IMR-90 (cell line): Measurements from ENCODE around the gene GLRX3. TPM values are rescaled to one million over a fixed set of nuclear protein-coding genes. Genes with fewer than 3 reads are reported as not detected.

Source experiments
- ATAC-seq: fragments of 200-7000 bp; cut with Tn5 transposase; 2 replicates; pipeline ENCODE4 v1.9.1; 2020; ENCODE audit warnings: low read depth, mild to moderate bottlenecking, moderate library complexity
- BruUV-seq: library from RNA; stranded (reverse); fragments of 400-500 nt; replicated peaks from 2 replicates; lab custom pipeline; 2021; lab: Mats Ljungman, UMichigan
- CTCF ChIA-PET: fragments of 300-600 bp; formaldehyde crosslinking; extraction: SDS; loops from one replicate; lab custom pipeline; 2021; ENCODE audit warnings: antibody characterized with exemption; lab: Yijun Ruan, JAX
- POLR2A ChIA-PET: fragments of 300-600 bp; sonication (Branson Sonifier 250); formaldehyde crosslinking; loops from one replicate; lab custom pipeline; 2022; ENCODE audit warnings: antibody characterized with exemption; ENCODE audit not compliant: unreplicated experiment; lab: Charles Lee
- DNase-seq: peaks from one replicate; pipeline ENCODE4 v3.0.0; 2013
- H2AFZ ChIP-seq: replicated peaks from 2 replicates; pipeline ENCODE3; 2013; ENCODE audit warnings: low read length, mild to moderate bottlenecking; ENCODE audit not compliant: poor library complexity
- H2AK5ac ChIP-seq: 2 replicates; pipeline ENCODE4 v1.6.1; 2013; ENCODE audit warnings: low read depth, low read length, inconsistent platforms
- H2AK9ac ChIP-seq: replicated peaks from 2 replicates; pipeline ENCODE3; 2013; ENCODE audit warnings: mild to moderate bottlenecking, low read depth, low read length, moderate library complexity; ENCODE audit not compliant: poor library complexity
- H2BK120ac ChIP-seq: 2 replicates; pipeline ENCODE4 v1.6.1; 2013; ENCODE audit warnings: low read depth, low read length, inconsistent platforms
- H2BK15ac ChIP-seq: 3 replicates; pipeline ENCODE4 v1.6.1; 2013; ENCODE audit warnings: low read depth, low read length, inconsistent platforms
- H2BK20ac ChIP-seq: 2 replicates; pipeline ENCODE4 v1.6.1; 2013; ENCODE audit warnings: low read depth, mild to moderate bottlenecking, inconsistent platforms, low read length, moderate library complexity
- H2BK5ac ChIP-seq: 2 replicates; pipeline ENCODE4 v1.6.1; 2013; ENCODE audit warnings: mild to moderate bottlenecking, low read depth, low read length, inconsistent platforms; ENCODE audit not compliant: poor library complexity, severe bottlenecking
- H3K14ac ChIP-seq: replicated peaks from 2 replicates; pipeline ENCODE4 v1.6.1; 2013; ENCODE audit warnings: low read depth, low read length, inconsistent platforms
- H3K18ac ChIP-seq: 2 replicates; pipeline ENCODE4 v1.6.1; 2013; ENCODE audit warnings: low read depth, low read length, control low read depth
- H3K23ac ChIP-seq: 2 replicates; pipeline ENCODE4 v1.6.1; 2013; ENCODE audit warnings: low read depth, low read length, inconsistent platforms
- H3K27ac ChIP-seq: 2 replicates; pipeline ENCODE4 v1.5.1; 2013; ENCODE audit warnings: mild to moderate bottlenecking, control low read depth, low read length; ENCODE audit not compliant: insufficient read depth
- H3K27me3 ChIP-seq: 2 replicates; pipeline ENCODE4 v1.6.1; 2013; ENCODE audit warnings: low read length; ENCODE audit not compliant: control insufficient read depth, insufficient read depth
- H3K36me3 ChIP-seq: 2 replicates; pipeline ENCODE4 v1.6.1; 2013; ENCODE audit warnings: low read length, mixed read lengths; ENCODE audit not compliant: control insufficient read depth, insufficient read depth
- H3K4ac ChIP-seq: 2 replicates; pipeline ENCODE4 v1.6.1; 2013; ENCODE audit warnings: low read depth, low read length, inconsistent platforms
- H3K4me1 ChIP-seq: 2 replicates; pipeline ENCODE4 v1.6.1; 2013; ENCODE audit warnings: low read length, mixed read lengths; ENCODE audit not compliant: control insufficient read depth, insufficient read depth
- H3K4me2 ChIP-seq: 2 replicates; pipeline ENCODE4 v1.6.1; 2013; ENCODE audit warnings: low read depth, mild to moderate bottlenecking, control low read depth, low read length, moderate library complexity
- H3K4me3 ChIP-seq: 2 replicates; pipeline ENCODE4 v1.5.1; 2013; ENCODE audit warnings: low read depth, mild to moderate bottlenecking, control low read depth, low read length, moderate library complexity; ENCODE audit not compliant: insufficient read depth
- H3K56ac ChIP-seq: 2 replicates; pipeline ENCODE4 v1.6.1; 2013; ENCODE audit warnings: low read length, inconsistent platforms; ENCODE audit not compliant: insufficient read depth; ENCODE audit errors: extremely low read depth
- H3K79me1 ChIP-seq, 2 experiments: 2 replicates each; pipeline ENCODE4 v1.6.1; 2013; ENCODE audit warnings: low read length in 2 of 2, inconsistent platforms in 1 of 2, low read depth in 1 of 2
- H3K9ac ChIP-seq: 2 replicates; pipeline ENCODE4 v1.6.1; 2013; ENCODE audit warnings: low read depth, low read length, control low read depth
- H3K9me1 ChIP-seq: 2 replicates; pipeline ENCODE4 v1.6.1; 2013; ENCODE audit warnings: low read length, inconsistent platforms; ENCODE audit not compliant: insufficient read depth
- H3K9me3 ChIP-seq: 2 replicates; pipeline ENCODE4 v1.6.1; 2013; ENCODE audit warnings: low read length; ENCODE audit not compliant: control insufficient read depth, insufficient read depth
- H4K20me1 ChIP-seq: 2 replicates; pipeline ENCODE4 v1.6.1; 2013; ENCODE audit warnings: low read length, inconsistent platforms; ENCODE audit not compliant: insufficient read depth
- H4K5ac ChIP-seq: 2 replicates; pipeline ENCODE4 v1.6.1; 2013; ENCODE audit warnings: mild to moderate bottlenecking, low read depth, low read length, control low read depth
- H4K8ac ChIP-seq, 2 experiments: 2 replicates each; pipeline ENCODE4 v1.6.1; 2013; ENCODE audit warnings: low read depth in 2 of 2, low read length in 2 of 2, control low read depth in 1 of 2, inconsistent platforms in 1 of 2
- H4K91ac ChIP-seq: 2 replicates; pipeline ENCODE4 v1.6.1; 2013; ENCODE audit warnings: low read depth, low read length, inconsistent platforms; ENCODE audit not compliant: insufficient read depth
- BHLHE40 ChIP-seq: fragments of 150-350 bp; IDR thresholded peaks from 2 replicates; pipeline ENCODE4 v1.6.1; 2016; ENCODE audit warnings: mild to moderate bottlenecking, low read depth, low read length
- CEBPB ChIP-seq: IDR thresholded peaks from 2 replicates; pipeline ENCODE4 v1.6.1; 2012; ENCODE audit warnings: low read depth, low read length, improper control_type of control experiment
- MAFK ChIP-seq: IDR thresholded peaks from 2 replicates; pipeline ENCODE4 v1.6.1; 2012; ENCODE audit warnings: low read depth, low read length, improper control_type of control experiment
- MAZ ChIP-seq: IDR thresholded peaks from 2 replicates; pipeline ENCODE4 v1.6.1; 2012; ENCODE audit warnings: low read depth, mild to moderate bottlenecking, low read length, improper control_type of control experiment, moderate library complexity, borderline replicate concordance
- NFE2L2 ChIP-seq: fragments of 150-350 bp; IDR thresholded peaks from 2 replicates; pipeline ENCODE4 v1.6.1; 2016; ENCODE audit warnings: low read depth, mild to moderate bottlenecking, low read length
- RAD21 ChIP-seq: IDR thresholded peaks from 2 replicates; pipeline ENCODE4 v1.6.1; 2012; ENCODE audit warnings: low read length, improper control_type of control experiment
- RCOR1 ChIP-seq: IDR thresholded peaks from 2 replicates; pipeline ENCODE4 v1.6.1; 2012; ENCODE audit warnings: mild to moderate bottlenecking, low read length, improper control_type of control experiment; ENCODE audit not compliant: insufficient replicate concordance
- RFX5 ChIP-seq: IDR thresholded peaks from 2 replicates; pipeline ENCODE4 v1.8.0; 2012; ENCODE audit warnings: low read depth, mild to moderate bottlenecking, low read length, moderate library complexity
- SMC3 ChIP-seq: fragments of 150-350 bp; IDR thresholded peaks from 2 replicates; pipeline ENCODE4 v1.6.1; 2016; ENCODE audit warnings: low read depth, mild to moderate bottlenecking, antibody characterized with exemption, low read length, moderate library complexity
- WGBS, 2 experiments: methylation state at CpG; one replicate each; pipeline versions ENCODE4 v1.1.5 to v1.1.7; 2013; ENCODE audit warnings: missing lambda C conversion rate in 2 of 2; ENCODE audit not compliant: insufficient read length in 1 of 2; ENCODE audit errors: extremely low coverage in 2 of 2; 5-methylcytosine and 5-hydroxymethylcytosine counted together
- dilution Hi-C: fragments of 300-500 bp; cut with HindIII; formaldehyde crosslinking; loops from one replicate; pipeline ENCODE4 v1.14.3; 2018; ENCODE audit warnings: low sequenced_read_pairs; ENCODE audit not compliant: unreplicated experiment
- in situ Hi-C: fragments of 300-500 bp; cut with MboI; formaldehyde crosslinking; loops from 3 replicates; pipeline ENCODE4 v1.14.3; 2019; ENCODE audit warnings: low sequenced_read_pairs, inconsistent platforms, mixed read lengths
- intact Hi-C: fragments of 100-400 bp; cut with micrococcal nuclease; formaldehyde crosslinking; loops from 2 replicates; pipeline ENCODE4 v1.10.0; 2022
- polyA plus RNA-seq, 3 experiments: library from polyadenylated mRNA; depleted of rRNA; stranded (reverse); fragments of >200 nt; gene quantifications; 2 replicates each; pipeline ENCODE4 v1.2.3, GENCODE V29; 2012; ENCODE audit warnings: low replicate concordance in 1 of 3
- total RNA-seq: library from RNA; depleted of rRNA; stranded (reverse); fragments of >200 nt; gene quantifications from 2 replicates; pipeline ENCODE4 v1.2.3, GENCODE V29; 2012
- TF ChIP-seq, protein P1 (sequence below): conservative IDR thresholded peaks from 2 replicates; pipeline ENCODE4 v1.5.1; 2012; ENCODE audit warnings: mild to moderate bottlenecking, low read depth, low read length, improper control_type of control experiment

The GLRX3 gene
- total and polyA plus RNA-seq, 2 of the 4 experiments (the other 2 are of a cell fraction) = 78.7 to 81.7 TPM

DNA sequence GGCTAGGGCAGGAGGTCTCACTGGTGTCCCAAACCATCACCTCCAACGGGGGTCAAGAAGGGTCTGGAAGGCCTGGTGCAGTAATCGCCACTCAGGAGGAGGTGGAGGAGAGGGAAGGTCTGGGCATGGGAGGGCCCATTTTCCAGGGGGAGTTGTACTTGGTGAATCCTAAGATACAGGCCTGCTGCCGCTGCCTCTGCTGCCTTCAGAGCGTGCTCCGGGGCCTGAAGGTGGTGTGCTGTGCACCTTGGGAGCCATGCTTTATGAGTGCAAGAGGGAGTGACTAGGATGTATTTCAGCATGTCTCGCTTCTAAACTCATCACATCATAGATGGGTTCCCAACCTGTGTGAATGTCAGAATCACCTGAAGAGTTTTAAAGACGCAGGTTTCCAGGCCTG is 78.2 kb downstream of the GLRX3 start:
- no peak overlapping the region for H3K4me3 ChIP-seq
- H2BK20ac ChIP-seq = no peak overlapping the region
- no peak overlapping the region for H3K4me2 ChIP-seq
- WGBS, 2 experiments = 60% methylated on average over 1 of the region's 7 CpGs; no CpG with 5 or more reads in 1 of the 2 experiments
- no peak overlapping the region for H2AFZ ChIP-seq
- no peaks in the 10 kb centered on the region for H3K36me3 ChIP-seq
- no peak overlapping the region for H4K5ac ChIP-seq
- BruUV-seq = no TSS peak
- no peaks in the 10 kb centered on the region for H3K4me1 ChIP-seq
- DNase-seq (no peak), ATAC-seq (no peak)
- CTCF ChIA-PET = no interaction called here
- no peaks in the 10 kb centered on the region for H4K20me1 ChIP-seq
- H3K9me3 ChIP-seq = peaks cover 12% of the 10 kb centered on the region; the same call in 1 of the 2 replicates
- no peaks in the 10 kb centered on the region for H3K79me1 ChIP-seq
- in situ Hi-C loops (no loop called here), intact Hi-C loops (no loop called here), dilution Hi-C loops (no loop called here)
- no peak overlapping the region for H4K91ac ChIP-seq
- H3K9ac ChIP-seq = no peak overlapping the region
- H2AK5ac ChIP-seq = no peak overlapping the region
- H3K14ac ChIP-seq = no peak overlapping the region
- no peak overlapping the region for H3K4ac ChIP-seq
- H3K9me1 ChIP-seq = no peaks in the 10 kb centered on the region
- no peak overlapping the region for H3K27ac ChIP-seq
- POLR2A ChIA-PET = no interaction called here
- H2AK9ac ChIP-seq = no peak overlapping the region
- TF ChIP-seq BHLHE40 (no peak), SMC3 (no peak), RFX5 (no peak), RAD21 (no peak), CEBPB (no peak), RCOR1 (no peak), MAZ (no peak), MAFK (no peak), NFE2L2 (no peak)
- TF ChIP-seq, protein P1, sequence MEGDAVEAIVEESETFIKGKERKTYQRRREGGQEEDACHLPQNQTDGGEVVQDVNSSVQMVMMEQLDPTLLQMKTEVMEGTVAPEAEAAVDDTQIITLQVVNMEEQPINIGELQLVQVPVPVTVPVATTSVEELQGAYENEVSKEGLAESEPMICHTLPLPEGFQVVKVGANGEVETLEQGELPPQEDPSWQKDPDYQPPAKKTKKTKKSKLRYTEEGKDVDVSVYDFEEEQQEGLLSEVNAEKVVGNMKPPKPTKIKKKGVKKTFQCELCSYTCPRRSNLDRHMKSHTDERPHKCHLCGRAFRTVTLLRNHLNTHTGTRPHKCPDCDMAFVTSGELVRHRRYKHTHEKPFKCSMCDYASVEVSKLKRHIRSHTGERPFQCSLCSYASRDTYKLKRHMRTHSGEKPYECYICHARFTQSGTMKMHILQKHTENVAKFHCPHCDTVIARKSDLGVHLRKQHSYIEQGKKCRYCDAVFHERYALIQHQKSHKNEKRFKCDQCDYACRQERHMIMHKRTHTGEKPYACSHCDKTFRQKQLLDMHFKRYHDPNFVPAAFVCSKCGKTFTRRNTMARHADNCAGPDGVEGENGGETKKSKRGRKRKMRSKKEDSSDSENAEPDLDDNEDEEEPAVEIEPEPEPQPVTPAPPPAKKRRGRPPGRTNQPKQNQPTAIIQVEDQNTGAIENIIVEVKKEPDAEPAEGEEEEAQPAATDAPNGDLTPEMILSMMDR = no peak
- H4K8ac ChIP-seq = no peak overlapping the region
- no peak overlapping the region for H3K23ac ChIP-seq
- H3K56ac ChIP-seq = no peak overlapping the region
- H2BK15ac ChIP-seq = no peak overlapping the region
- H2BK120ac ChIP-seq = no peak overlapping the region
- no peak overlapping the region for H3K18ac ChIP-seq
- no peaks in the 10 kb centered on the region for H3K27me3 ChIP-seq
- no peak overlapping the region for H2BK5ac ChIP-seq
